ENCODE results near the gene ZNF865.

DNA sequence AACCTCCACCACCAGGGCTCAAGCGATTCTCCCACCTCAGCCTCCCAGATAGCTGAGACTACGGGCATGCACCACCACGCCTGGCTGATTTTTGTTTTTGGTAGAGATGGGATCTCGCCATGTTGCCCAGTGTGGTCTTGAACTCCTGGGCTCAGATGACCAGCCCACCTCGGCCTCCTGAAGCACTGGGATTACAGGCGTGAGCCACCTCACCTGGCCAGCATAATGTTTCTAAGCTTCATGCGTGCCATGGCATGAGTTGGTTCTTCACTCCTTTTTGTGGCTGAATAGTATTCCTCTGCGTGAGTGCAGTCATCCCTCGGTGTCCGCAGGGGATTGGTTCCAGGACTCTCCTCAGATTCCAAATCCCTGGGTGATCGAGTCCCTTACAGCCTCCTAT, 20.6 kb upstream of the ZNF865 start:
- TF ChIP-seq, protein P1, sequence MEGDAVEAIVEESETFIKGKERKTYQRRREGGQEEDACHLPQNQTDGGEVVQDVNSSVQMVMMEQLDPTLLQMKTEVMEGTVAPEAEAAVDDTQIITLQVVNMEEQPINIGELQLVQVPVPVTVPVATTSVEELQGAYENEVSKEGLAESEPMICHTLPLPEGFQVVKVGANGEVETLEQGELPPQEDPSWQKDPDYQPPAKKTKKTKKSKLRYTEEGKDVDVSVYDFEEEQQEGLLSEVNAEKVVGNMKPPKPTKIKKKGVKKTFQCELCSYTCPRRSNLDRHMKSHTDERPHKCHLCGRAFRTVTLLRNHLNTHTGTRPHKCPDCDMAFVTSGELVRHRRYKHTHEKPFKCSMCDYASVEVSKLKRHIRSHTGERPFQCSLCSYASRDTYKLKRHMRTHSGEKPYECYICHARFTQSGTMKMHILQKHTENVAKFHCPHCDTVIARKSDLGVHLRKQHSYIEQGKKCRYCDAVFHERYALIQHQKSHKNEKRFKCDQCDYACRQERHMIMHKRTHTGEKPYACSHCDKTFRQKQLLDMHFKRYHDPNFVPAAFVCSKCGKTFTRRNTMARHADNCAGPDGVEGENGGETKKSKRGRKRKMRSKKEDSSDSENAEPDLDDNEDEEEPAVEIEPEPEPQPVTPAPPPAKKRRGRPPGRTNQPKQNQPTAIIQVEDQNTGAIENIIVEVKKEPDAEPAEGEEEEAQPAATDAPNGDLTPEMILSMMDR (IDR thresholded peaks at IDR 0.05; ENCODE audit: low read length) = no peak
- TF ChIP-seq EZH2 (optimal IDR thresholded peaks at IDR 0.05; ENCODE audit: low read depth, low read length) = no peak
